Thymus (tissue), 11 donors: Measurements from ENCODE around the gene C1QTNF2. TPM values are rescaled to one million over a fixed set of nuclear protein-coding genes. Genes with fewer than 3 reads are reported as not detected.
A peak's percentile ranks its signal among the peaks of the same experiment; 100 is the strongest.

Experiments
- DNase-seq, 9 donors: peaks; one replicate each; pipeline ENCODE4 v3.0.0-alpha.2; 2013; ENCODE audit warnings: low spot score in 9 of 9, low read depth in 6 of 9, missing footprints in 1 of 9
- H3K27ac ChIP-seq, 2 donors: one replicate each; pipeline ENCODE4 v1.5.1; 2013; ENCODE audit warnings: control low read depth in 1 of 2, low read depth in 1 of 2, low read length in 1 of 2, mild to moderate bottlenecking in 1 of 2, moderate library complexity in 1 of 2
- H3K27me3 ChIP-seq, 2 donors: one replicate each; pipeline ENCODE4 v1.5.1; 2013; ENCODE audit warnings: low read length in 1 of 2; ENCODE audit not compliant: control insufficient read depth in 2 of 2, insufficient read depth in 1 of 2
- H3K36me3 ChIP-seq, 2 donors: one replicate each; pipeline ENCODE4 v1.5.1; 2013; ENCODE audit warnings: low read length in 1 of 2, mild to moderate bottlenecking in 1 of 2, moderate library complexity in 1 of 2; ENCODE audit not compliant: control insufficient read depth in 2 of 2, insufficient read depth in 2 of 2
- H3K4me1 ChIP-seq, 2 donors: one replicate each; pipeline ENCODE4 v1.5.1; 2013; ENCODE audit warnings: low read length in 2 of 2; ENCODE audit not compliant: control insufficient read depth in 2 of 2, insufficient read depth in 2 of 2
- H3K4me3 ChIP-seq, 2 donors: one replicate each; pipeline ENCODE4 v1.5.1; 2013; ENCODE audit warnings: low read length in 2 of 2, control low read depth in 1 of 2, mild to moderate bottlenecking in 1 of 2
- H3K9me3 ChIP-seq, 2 donors: one replicate each; pipeline ENCODE4 v1.5.1; 2013; ENCODE audit warnings: low read length in 1 of 2, mild to moderate bottlenecking in 1 of 2; ENCODE audit not compliant: control insufficient read depth in 2 of 2, insufficient read depth in 1 of 2
- WGBS: extraction: QIAGEN DNeasy Blood & Tissue Kit; methylation state at CpG from one replicate; pipeline ENCODE4 v1.1.7; 2013; 5-methylcytosine and 5-hydroxymethylcytosine counted together
- polyA plus RNA-seq: library from polyadenylated mRNA; stranded (reverse); fragments of 200-250 nt; gene quantifications from one replicate; pipeline ENCODE4 v1.2.3, GENCODE V29; 2013
- total RNA-seq: library from RNA; stranded (reverse); fragments of 120-200 nt; gene quantifications from one replicate; pipeline ENCODE4 v1.2.4, GENCODE V29; 2013
- donor health status: healthy.

Gene C1QTNF2
- total and polyA plus RNA-seq, 2 donors: 0.46 to 0.61 TPM

DNA sequence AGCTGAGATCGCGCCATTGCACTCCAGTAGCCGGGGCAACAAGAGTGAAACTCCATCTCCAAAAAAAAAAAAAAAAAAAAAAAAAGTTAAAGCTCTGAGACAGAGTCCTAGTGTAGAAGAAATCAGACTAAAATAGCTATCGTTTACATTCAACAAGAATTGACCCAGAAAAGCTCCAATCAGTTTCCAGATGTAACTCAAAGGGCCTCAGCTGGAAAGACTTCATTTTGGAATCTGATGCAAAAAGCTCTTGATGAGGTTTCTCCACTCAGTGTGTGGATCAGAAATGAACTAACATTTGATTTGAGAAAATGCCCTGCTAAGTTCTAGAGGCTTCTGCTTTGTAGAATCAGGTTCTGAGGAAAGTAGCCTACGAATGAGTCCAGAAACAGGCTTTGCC lies 7.2 kb upstream of the C1QTNF2 start:
- H3K36me3 ChIP-seq: no peaks in the 10 kb centered on the region
- 96% methylated on average over 5 of the region's 5 CpGs for WGBS
- no peaks in the 10 kb centered on the region for H3K9me3 ChIP-seq
- H3K4me3 ChIP-seq: no peak overlapping the region
- H3K4me1 ChIP-seq: no peaks in the 10 kb centered on the region
- H3K27ac ChIP-seq: no peak overlapping the region
- peaks cover 0 to 8% of the 10 kb centered on the region in 2 donors for H3K27me3 ChIP-seq
- DNase-seq: no peak

GRCh38 chr5:160376416-160376815 lies 6.0 kb upstream of the C1QTNF2 start:
- H3K4me1 ChIP-seq: no peaks in the 10 kb centered on the region
- no peak overlapping the region for H3K4me3 ChIP-seq
- H3K9me3 ChIP-seq: no peaks in the 10 kb centered on the region
- no peaks in the 10 kb centered on the region for H3K36me3 ChIP-seq
- no peak overlapping the region for H3K27ac ChIP-seq
- peaks cover 0 to 18% of the 10 kb centered on the region in 2 donors for H3K27me3 ChIP-seq
- no peak for DNase-seq

- Histone ChIP-seq H3K4me1 (no peaks in the 10 kb centered on the region), H3K9me3 (no peaks in the 10 kb centered on the region), H3K27me3 (peaks cover under 1 to 24% of the 10 kb centered on the region in 2 donors), H3K4me3 (no peak overlapping the region), H3K27ac (no peak overlapping the region), H3K36me3 (no peaks in the 10 kb centered on the region)
- DNase-seq: no peak
- WGBS: 94% methylated on average over 2 of the region's 2 CpGs
These were observed 5.3 kb upstream of the C1QTNF2 start for GRCh38 chr5:160375701-160376100.

DNA sequence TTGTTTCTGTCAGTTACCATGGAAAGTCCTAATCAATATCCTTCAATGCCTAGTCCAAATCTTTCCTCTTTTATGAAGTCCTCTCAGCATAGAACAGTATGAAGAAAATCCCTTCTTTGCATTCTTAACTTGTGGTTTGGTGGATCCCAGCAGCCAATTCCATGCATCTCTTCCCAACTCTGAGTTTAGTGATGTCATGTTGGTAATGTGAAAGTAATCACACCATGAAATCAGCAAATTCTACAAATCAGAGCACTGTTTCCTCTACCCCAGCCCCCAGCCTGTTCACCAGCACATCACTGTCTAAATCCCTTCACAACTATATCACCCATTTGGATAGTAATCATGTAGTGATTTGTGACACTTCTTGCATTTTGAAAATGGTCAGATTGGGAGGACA lies 4.7 kb upstream of the C1QTNF2 start:
- DNase-seq: no peak
- no peaks in the 10 kb centered on the region for H3K36me3 ChIP-seq
- no peak overlapping the region for H3K27ac ChIP-seq
- peaks cover 0 to 5% of the 10 kb centered on the region in 2 donors for H3K4me1 ChIP-seq
- peaks cover 6 to 30% of the 10 kb centered on the region in 2 donors for H3K27me3 ChIP-seq
- H3K9me3 ChIP-seq: no peaks in the 10 kb centered on the region
- H3K4me3 ChIP-seq: no peak overlapping the region

GRCh38 chr5:160371294-160371693 lies 868 bp upstream of the C1QTNF2 start:
- no peaks in the 10 kb centered on the region for H3K36me3 ChIP-seq
- no peak for DNase-seq
- H3K27ac ChIP-seq: no peak overlapping the region
- H3K9me3 ChIP-seq: no peaks in the 10 kb centered on the region
- no peak overlapping the region for H3K4me3 ChIP-seq
- peaks cover 15 to 47% of the 10 kb centered on the region in 2 donors for H3K27me3 ChIP-seq
- peaks cover 0 to 8% of the 10 kb centered on the region in 2 donors for H3K4me1 ChIP-seq

GRCh38 chr5:160370713-160371034 lies 248 bp upstream of the C1QTNF2 start:
- peak in 2 of 9 donors; percentile 8 to 19 for DNase-seq
- Histone ChIP-seq H3K9me3 (no peaks in the 10 kb centered on the region), H3K4me1 (peaks cover 0 to 8% of the 10 kb centered on the region in 2 donors), H3K27me3 (peaks cover 15 to 47% of the 10 kb centered on the region in 2 donors), H3K27ac (peak overlapping the region in 1 of 2 donors; percentile 31), H3K4me3 (peak overlapping the region; percentile 19 to 50), H3K36me3 (no peaks in the 10 kb centered on the region)
- 68% methylated on average over 12 of the region's 12 CpGs for WGBS

DNA sequence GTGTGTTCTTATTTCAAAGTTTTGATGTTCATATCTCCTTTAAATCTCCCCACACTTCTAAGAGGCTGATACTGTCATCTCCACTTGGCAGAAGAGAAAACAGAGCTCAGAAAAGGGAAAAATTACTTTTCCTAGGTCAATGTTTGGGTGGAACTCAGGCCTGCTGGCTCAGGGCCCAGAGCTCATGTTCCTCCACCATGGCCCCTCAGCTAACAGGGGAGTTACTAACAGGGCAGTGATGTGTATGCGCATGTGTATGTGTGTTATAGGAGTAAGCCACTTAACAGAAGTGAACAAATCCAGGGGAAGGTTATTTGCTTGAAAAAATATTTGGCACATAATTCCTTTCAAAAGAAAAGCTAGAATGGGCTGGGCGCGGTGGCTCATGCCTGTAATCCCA lies 2.5 kb downstream of the C1QTNF2 start:
- Histone ChIP-seq H3K27me3 (peaks cover 15 to 41% of the 10 kb centered on the region in 2 donors), H3K4me1 (peaks cover 0 to 9% of the 10 kb centered on the region in 2 donors), H3K9me3 (no peaks in the 10 kb centered on the region), H3K36me3 (no peaks in the 10 kb centered on the region), H3K4me3 (no peak overlapping the region), H3K27ac (no peak overlapping the region)
- DNase-seq: no peak
- whole genome bisulfite sequencing: 97% methylated on average over 3 of the region's 3 CpGs

GRCh38 chr5:160367261-160367660 lies 3.2 kb downstream of the C1QTNF2 start:
- Histone ChIP-seq H3K27me3 (peaks cover 15 to 35% of the 10 kb centered on the region in 2 donors), H3K27ac (no peak overlapping the region), H3K9me3 (no peaks in the 10 kb centered on the region), H3K4me3 (no peak overlapping the region), H3K36me3 (no peaks in the 10 kb centered on the region), H3K4me1 (peaks cover 0 to 10% of the 10 kb centered on the region in 2 donors)
- DNase-seq: no peak
- WGBS: 72% methylated on average over 2 of the region's 2 CpGs

GRCh38 chr5:160366230-160366629 lies 4.2 kb downstream of the C1QTNF2 start:
- 96% methylated on average over 2 of the region's 2 CpGs for WGBS
- Histone ChIP-seq H3K36me3 (no peaks in the 10 kb centered on the region), H3K4me1 (peaks cover 0 to 10% of the 10 kb centered on the region in 2 donors), H3K9me3 (no peaks in the 10 kb centered on the region), H3K27me3 (peaks cover 15 to 28% of the 10 kb centered on the region in 2 donors), H3K4me3 (no peak overlapping the region), H3K27ac (no peak overlapping the region)
- no peak for DNase-seq
